Vagina (tissue), 2 donors: Measurements from ENCODE around the gene MAT1A. TPM values are rescaled to one million over a fixed set of nuclear protein-coding genes. Genes with fewer than 3 reads are reported as not detected.

ENCODE experiments used
- DNase-seq, 2 donors: peaks; one replicate each; pipeline ENCODE4 v3.0.0-alpha.2; 2017; ENCODE audit errors: extremely low spot score in 2 of 2
- H3K27ac ChIP-seq: fragments of 200-600 bp; sonication (generic); one replicate; pipeline ENCODE4 v1.5.1; 2019
- H3K27me3 ChIP-seq: fragments of 200-600 bp; sonication (generic); one replicate; pipeline ENCODE4 v1.5.1; 2019
- H3K36me3 ChIP-seq, 2 donors: fragments of 200-600 bp; sonication (generic); one replicate each; pipeline ENCODE4 v1.5.1; 2017 to 2019
- H3K4me1 ChIP-seq: fragments of 200-600 bp; sonication (generic); one replicate; pipeline ENCODE4 v1.5.1; 2019
- H3K4me3 ChIP-seq, 2 donors: fragments of 200-600 bp; sonication (generic); 1 replicate in 1 of 2; 2 replicates in 1 of 2; pipeline ENCODE4 v1.5.1; 2016 to 2019
- H3K9me3 ChIP-seq: fragments of 200-600 bp; sonication (generic); one replicate; pipeline ENCODE4 v1.5.1; 2019
- CTCF ChIP-seq, 3 experiments: fragments of 450-650 bp in 2 of 3; fragments of 200-600 bp in 1 of 3; sonication (generic) in 1 of 3; IDR thresholded peaks; one replicate each; pipeline ENCODE4 v1.5.1; 2017 to 2019; ENCODE audit warnings: antibody characterized with exemption in 3 of 3, mild to moderate bottlenecking in 2 of 3, moderate library complexity in 2 of 3
- POLR2A ChIP-seq, 2 donors: fragments of 450-650 bp; IDR thresholded peaks; one replicate each; pipeline ENCODE4 v1.6.1; 2017; ENCODE audit warnings: antibody characterized with exemption in 2 of 2, mild to moderate bottlenecking in 2 of 2, moderate library complexity in 2 of 2
- POLR2AphosphoS5 ChIP-seq, 2 donors: sonication (generic); formaldehyde crosslinking; IDR thresholded peaks; one replicate each; pipeline ENCODE4 v1.9.0; 2017; ENCODE audit warnings: antibody characterized with exemption in 2 of 2, mild to moderate bottlenecking in 2 of 2, low read depth in 1 of 2; ENCODE audit not compliant: insufficient read depth in 1 of 2
- intact Hi-C: fragments of 100-400 bp; cut with DNase I; formaldehyde crosslinking; loops from one replicate; pipeline ENCODE4 v1.15.1; 2023
- total RNA-seq: library from RNA; depleted of rRNA; stranded (reverse); fragments of >200 nt; gene quantifications from one replicate; pipeline ENCODE4 v1.2.3, GENCODE V29; 2016

MAT1A gene
- total RNA-seq, result not detected

- Histone ChIP-seq H3K9me3 (no peaks in the 10 kb centered on the region), H3K36me3 (no peaks in the 10 kb centered on the region), H3K27me3 (no peaks in the 10 kb centered on the region), H3K27ac (no peak within 1 kb of the TSS), H3K4me1 (no peaks in the 10 kb centered on the region), H3K4me3 (no peak within 1 kb of the TSS)
- intact Hi-C loops, result no loop called here
- TF ChIP-seq CTCF (IDR thresholded peaks at IDR 0.05), result no peak
- TF ChIP-seq POLR2AphosphoS5 (IDR thresholded peaks at IDR 0.05; ENCODE audit: insufficient read depth in 1 of 2, low read depth in 1 of 2), result peak in 1 of 2 donors; percentile 34
- peak; percentile 79 to 95 for DNase-seq
Observed at GRCh38 chr10:80289451-80290287, at the start of gene MAT1A. MAT1A (minus strand) TSS chr10:80289658; CDS start chr10:80289423, 235 bp downstream.

- Histone ChIP-seq H3K4me3 (no peak overlapping the region), H3K4me1 (no peaks in the 10 kb centered on the region), H3K27me3 (no peaks in the 10 kb centered on the region), H3K36me3 (no peaks in the 10 kb centered on the region), H3K9me3 (no peaks in the 10 kb centered on the region), H3K27ac (no peak overlapping the region)
- no peak for DNase-seq
- TF ChIP-seq CTCF (IDR thresholded peaks at IDR 0.05), result no peak
- intact Hi-C loops, result no loop called here
Observed at GRCh38 chr10:80333983-80334382, 44.5 kb upstream of the MAT1A start.

- H3K4me3 ChIP-seq, result no peak overlapping the region
Observed at GRCh38 chr10:80324891-80325364, 35.5 kb upstream of the MAT1A start.

GRCh38 chr10:80324086-80324485, 34.6 kb upstream of the MAT1A start:
- H3K9me3 ChIP-seq, result no peaks in the 10 kb centered on the region
- DNase-seq, result no peak
- intact Hi-C loops, result no loop called here

More at GRCh38 chr10:80324891-80325364, 35.5 kb upstream of the MAT1A start:
- Histone ChIP-seq H3K9me3 (no peaks in the 10 kb centered on the region), H3K36me3 (no peaks in the 10 kb centered on the region), H3K27ac (no peak overlapping the region), H3K27me3 (no peaks in the 10 kb centered on the region), H3K4me1 (no peaks in the 10 kb centered on the region)
- DNase-seq, result no peak
- TF ChIP-seq CTCF (IDR thresholded peaks at IDR 0.05) (no peak), POLR2AphosphoS5 (IDR thresholded peaks at IDR 0.05; ENCODE audit: insufficient read depth in 1 of 2, low read depth in 1 of 2) (no peak), POLR2A (IDR thresholded peaks at IDR 0.05) (no peak)
- intact Hi-C loops, result no loop called here

More at GRCh38 chr10:80324086-80324485, 34.6 kb upstream of the MAT1A start:
- Histone ChIP-seq H3K36me3 (no peaks in the 10 kb centered on the region), H3K27me3 (no peaks in the 10 kb centered on the region), H3K4me3 (no peak overlapping the region), H3K27ac (no peak overlapping the region), H3K4me1 (no peaks in the 10 kb centered on the region)
- TF ChIP-seq CTCF (IDR thresholded peaks at IDR 0.05) (no peak), POLR2A (IDR thresholded peaks at IDR 0.05) (no peak), POLR2AphosphoS5 (IDR thresholded peaks at IDR 0.05; ENCODE audit: insufficient read depth in 1 of 2, low read depth in 1 of 2) (no peak)
